GM12865 (cell line): ENCODE data around the gene DUSP1.
A peak's percentile ranks its signal among the peaks of the same experiment; 100 is the strongest.
"Not testable (repeated sequence)": the region's sequence is repeated elsewhere in the genome, so short reads cannot be mapped to it uniquely, and the experiment has no call there.

ENCODE experiments used
- DNase-seq: peaks from one replicate; pipeline ENCODE4 v3.0.0; 2010; ENCODE audit warnings: low read depth
- H3K4me3 ChIP-seq: 2 replicates; pipeline ENCODE4 v1.5.1; 2011; ENCODE audit warnings: mild to moderate bottlenecking, low read depth, low read length, control low read depth
- CTCF ChIP-seq: IDR thresholded peaks from 2 replicates; pipeline ENCODE4 v1.5.1; 2011; ENCODE audit warnings: low read length, control low read depth, low read depth, inconsistent platforms; ENCODE audit not compliant: insufficient read depth; ENCODE audit errors: missing control alignments

DUSP1 gene

DNA sequence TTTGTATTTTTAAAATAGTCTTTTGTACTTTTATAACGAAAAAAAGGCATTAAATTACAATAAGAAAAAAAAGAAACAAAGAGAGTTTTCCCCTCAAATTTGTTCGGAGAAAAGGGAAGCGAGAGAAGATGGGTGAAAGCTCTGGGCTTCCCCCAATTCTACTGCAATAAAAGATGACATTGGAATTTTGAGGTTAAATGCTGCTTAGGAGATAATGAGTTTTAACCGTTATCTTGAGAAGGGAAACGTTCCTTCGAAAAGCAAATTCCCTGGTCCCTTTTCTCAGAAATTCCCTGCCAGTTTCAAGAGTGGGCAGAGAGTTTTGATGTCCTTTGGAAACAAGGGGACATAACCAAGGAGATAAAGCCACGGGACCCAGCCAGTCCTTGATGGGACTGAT lies 44.6 kb upstream of the DUSP1 start:
- no peak for TF ChIP-seq CTCF

DNA sequence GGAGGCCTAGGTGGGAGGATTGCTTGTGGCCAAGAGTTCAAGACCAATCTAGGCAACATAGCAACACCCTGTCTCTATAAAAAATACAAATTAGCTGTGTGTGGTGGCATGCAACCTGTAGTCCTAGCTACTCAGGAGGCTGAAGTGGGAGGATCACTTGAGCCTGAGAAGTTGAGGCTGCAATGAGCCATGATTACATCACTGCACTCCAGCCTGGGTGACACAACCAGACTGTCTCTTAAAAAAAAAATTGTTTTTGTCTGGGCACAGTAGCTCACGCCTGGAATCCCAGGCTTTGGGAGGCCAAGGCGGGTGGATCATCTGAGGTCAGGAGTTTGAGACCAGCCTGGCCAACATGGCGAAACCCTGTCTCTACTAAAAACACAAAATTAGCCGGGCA lies 40.0 kb upstream of the DUSP1 start:
- not testable (repeated sequence) for DNase-seq, H3K4me3 ChIP-seq

More for the DNA sequence above, 44.6 kb upstream of the DUSP1 start:
- H3K4me3 ChIP-seq: no peak overlapping the region
- DNase-seq: no peak

DNA sequence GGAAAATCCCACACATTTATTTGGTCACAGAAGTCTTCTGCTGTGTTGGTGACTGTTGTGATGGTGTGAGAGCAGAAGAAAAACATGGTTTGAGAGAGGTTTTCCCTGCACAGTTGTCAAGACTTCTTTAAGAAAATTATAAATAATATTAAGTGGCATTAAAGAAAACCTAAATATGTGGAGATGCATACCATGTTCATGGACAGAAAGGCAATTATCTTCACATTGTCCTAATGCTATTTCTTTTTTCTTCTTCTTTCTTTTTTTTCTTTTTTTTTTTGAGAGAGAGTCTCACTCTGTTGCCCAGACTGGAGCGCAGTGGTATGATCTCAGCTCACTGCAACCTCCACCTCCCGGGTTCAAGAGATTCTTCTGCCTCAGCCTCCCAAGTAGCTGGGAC lies 38.8 kb upstream of the DUSP1 start:
- TF ChIP-seq CTCF: no peak
- no peak overlapping the region for H3K4me3 ChIP-seq
- DNase-seq: no peak

DNA sequence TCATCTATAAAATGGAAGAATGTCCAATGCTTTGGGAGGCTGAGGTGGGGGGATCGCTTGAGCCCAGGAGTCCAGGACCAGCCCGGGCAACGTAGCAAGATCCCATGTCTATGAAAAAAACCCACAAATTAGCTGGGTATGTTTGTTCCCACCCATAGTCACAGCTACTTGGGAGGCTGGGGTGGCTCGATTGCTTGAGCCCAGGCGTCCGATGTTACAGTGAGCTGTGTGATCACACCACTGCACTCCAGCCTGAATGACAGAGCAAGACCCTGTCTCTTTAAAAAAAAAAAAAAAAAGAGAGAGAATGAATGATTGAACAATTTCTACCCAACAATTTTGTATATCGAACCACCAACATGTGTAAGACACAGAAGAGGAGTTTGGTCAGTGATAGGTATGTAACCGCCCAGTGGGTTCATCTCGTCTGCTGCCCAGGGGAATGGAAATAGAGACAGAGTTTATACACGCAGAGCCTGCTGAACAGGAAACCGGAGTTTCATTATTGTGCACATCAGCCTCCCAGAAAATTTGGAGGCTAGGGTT lies 36.8 kb upstream of the DUSP1 start:
- TF ChIP-seq CTCF: no peak
- peak; percentile 26 for DNase-seq
- H3K4me3 ChIP-seq: peak overlapping the region; percentile 39

DNA sequence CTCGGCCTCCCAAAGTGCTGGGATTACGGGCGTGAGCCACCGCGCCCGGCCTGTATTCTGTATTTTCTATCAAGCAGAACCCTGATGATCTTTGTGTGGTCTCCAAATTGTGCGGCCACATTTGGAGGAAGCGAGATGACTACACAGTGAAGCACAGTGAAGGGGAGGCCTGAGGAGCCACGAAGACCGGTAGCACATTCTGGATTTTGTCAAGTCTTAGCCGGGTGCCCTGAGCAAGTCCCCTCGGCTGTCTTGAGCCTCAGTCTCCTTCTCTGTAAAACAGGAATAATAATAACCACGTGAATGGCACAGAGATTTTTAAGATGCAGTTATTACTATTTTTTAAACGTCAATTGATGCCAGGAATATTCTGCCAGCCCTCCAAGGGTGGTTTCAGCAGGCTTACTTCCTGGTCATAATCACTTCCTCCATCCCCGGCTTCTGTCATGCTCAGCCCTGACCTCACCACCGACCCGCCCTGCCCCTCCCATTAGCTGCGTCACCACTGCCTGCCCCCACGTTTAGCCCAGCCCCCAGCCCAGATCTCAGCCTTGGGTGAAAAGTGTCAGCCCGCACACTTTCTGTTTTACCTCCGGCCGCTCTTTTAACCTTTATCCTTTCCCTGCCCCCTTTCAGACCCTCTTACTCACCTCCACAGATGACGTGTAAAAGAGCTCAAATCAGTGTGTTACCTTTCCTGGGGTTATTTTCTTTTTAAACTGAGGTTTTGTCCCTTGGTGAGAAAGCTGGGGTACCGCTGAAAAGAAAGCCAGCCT lies 36.1 kb upstream of the DUSP1 start:
- DNase-seq: peak; percentile 95

GRCh38 chr5:172805736-172806255 lies 34.8 kb upstream of the DUSP1 start:
- DNase-seq: no peak
- TF ChIP-seq CTCF: no peak
- no peak overlapping the region for H3K4me3 ChIP-seq

More for the DNA sequence above, 36.1 kb upstream of the DUSP1 start:
- peak overlapping the region; percentile 39 for H3K4me3 ChIP-seq
- TF ChIP-seq CTCF: no peak

- no peak for DNase-seq
- no peak overlapping the region for H3K4me3 ChIP-seq
- no peak for TF ChIP-seq CTCF
These were observed 34.2 kb upstream of the DUSP1 start for GRCh38 chr5:172805018-172805683.
